K562 (cell line): ENCODE measurements around the gene FAM149B1. TPM values are rescaled to one million over a fixed set of nuclear protein-coding genes. Genes with fewer than 3 reads are reported as not detected.

ENCODE experiments used
- ATAC-seq: fragments of 200-7000 bp; cut with Tn5 transposase; 3 replicates; pipeline ENCODE4 v1.9.1; 2020; ENCODE audit warnings: moderate library complexity
- BruUV-seq: library from RNA; stranded (reverse); fragments of 400-500 nt; replicated peaks from 2 replicates; lab custom pipeline; 2021; lab: Mats Ljungman, UMichigan
- CTCF ChIA-PET: fragments of 300-600 bp; formaldehyde crosslinking; extraction: SDS; loops from one replicate; lab custom pipeline; 2021; ENCODE audit warnings: low intra/inter-chr PET ratio; lab: Yijun Ruan, JAX
- POLR2A ChIA-PET: fragments of 300-600, 350-650 bp; sonication (Branson Sonifier 250); formaldehyde crosslinking; extraction: SDS; loops from one replicate; lab custom pipeline; 2021; ENCODE audit warnings: antibody characterized with exemption, inconsistent platforms; lab: Yijun Ruan, JAX
- DNase-seq, 4 experiments: peaks; one replicate each; pipeline versions ENCODE4 v3.0.0 to v3.0.0-alpha.2; 2011 to 2018; ENCODE audit warnings: low spot score in 3 of 4, mixed read lengths in 3 of 4; ENCODE audit errors: extremely low read depth in 1 of 4
- FAIRE-seq: peaks from 2 replicates; lab custom pipeline; 2011; peaks lifted over from hg19 to GRCh38; lab: Jason Lieb, UNC
- H2AFZ ChIP-seq: 2 replicates; pipeline ENCODE4 v1.6.0; 2011; ENCODE audit warnings: low read depth, low read length, control low read depth, inconsistent platforms
- H3K27ac ChIP-seq: fragments of 200-600 bp; 3 replicates; pipeline ENCODE4 v1.8.0; 2011; ENCODE audit warnings: low read depth, mild to moderate bottlenecking, control low read depth, inconsistent platforms, low read length, moderate library complexity, mixed read lengths; ENCODE audit errors: extremely low read depth
- H3K27me3 ChIP-seq, 2 experiments: fragments of 300-600 bp in 1 of 2; 2 replicates in 1 of 2; 3 replicates in 1 of 2; pipeline versions ENCODE4 v1.6.0 to v1.8.0; 2011; ENCODE audit warnings: inconsistent platforms in 2 of 2, low read length in 2 of 2, mild to moderate bottlenecking in 1 of 2, mixed read lengths in 1 of 2, moderate library complexity in 1 of 2; ENCODE audit not compliant: control insufficient read depth in 2 of 2, insufficient read depth in 2 of 2
- H3K36me3 ChIP-seq: fragments of 300-600 bp; 3 replicates; pipeline ENCODE4 v1.8.0; 2011; ENCODE audit warnings: mild to moderate bottlenecking, low read length, inconsistent platforms; ENCODE audit not compliant: control insufficient read depth, insufficient read depth
- H3K4me1 ChIP-seq, 2 experiments: fragments of 200-600 bp in 1 of 2; replicated peaks in 1 of 2; 2 replicates in 1 of 2; 3 replicates in 1 of 2; pipeline versions ENCODE4 v1.5.1 to v1.8.0; 2011; ENCODE audit warnings: inconsistent platforms in 2 of 2, low read length in 2 of 2, mild to moderate bottlenecking in 1 of 2, mixed read lengths in 1 of 2, moderate library complexity in 1 of 2; ENCODE audit not compliant: control insufficient read depth in 2 of 2, insufficient read depth in 2 of 2
- H3K4me2 ChIP-seq: 2 replicates; pipeline ENCODE4 v1.6.1; 2011; ENCODE audit warnings: low read length, control low read depth, inconsistent platforms, mixed read lengths; ENCODE audit not compliant: insufficient read depth
- H3K4me3 ChIP-seq: fragments of 200-600 bp; sonication (generic), shearing (Covaris generic); 2 replicates; pipeline ENCODE4 v1.5.1; 2016; ENCODE audit warnings: control low read depth, inconsistent platforms
- H3K79me2 ChIP-seq: fragments of 200-600 bp; 3 replicates; pipeline ENCODE4 v1.8.0; 2011; ENCODE audit warnings: low read length, inconsistent platforms; ENCODE audit not compliant: control insufficient read depth, insufficient read depth
- H3K9ac ChIP-seq, 2 experiments: 2 replicates each; pipeline versions ENCODE4 v1.6.0 to v1.6.1; 2011; ENCODE audit warnings: low read depth in 2 of 2, low read length in 2 of 2, control low read depth in 1 of 2, inconsistent platforms in 1 of 2, mild to moderate bottlenecking in 1 of 2, mixed read lengths in 1 of 2; ENCODE audit not compliant: insufficient read depth in 1 of 2
- H3K9me1 ChIP-seq: one replicate; pipeline ENCODE4 v1.6.0; 2011; ENCODE audit warnings: inconsistent platforms, mild to moderate bottlenecking, low read length, moderate library complexity; ENCODE audit not compliant: control insufficient read depth, insufficient read depth
- H3K9me3 ChIP-seq: replicated peaks from 2 replicates; pipeline ENCODE4 v1.5.1; 2011; ENCODE audit warnings: low read depth, low read length, inconsistent platforms; ENCODE audit not compliant: control insufficient read depth, insufficient read depth
- H4K20me1 ChIP-seq: replicated peaks from 2 replicates; pipeline ENCODE4 v1.6.1; 2011; ENCODE audit warnings: low read length, inconsistent platforms, mixed read lengths; ENCODE audit not compliant: control insufficient read depth, insufficient read depth
- C11orf30 ChIP-seq: fragments of 450-650 bp; IDR thresholded peaks from 2 replicates; pipeline ENCODE4 v1.6.1; 2016; ENCODE audit warnings: low read depth, mild to moderate bottlenecking
- DACH1 ChIP-seq: fragments of 450-650 bp; IDR thresholded peaks from 2 replicates; pipeline ENCODE4 v1.6.1; 2018; ENCODE audit not compliant: partially characterized antibody
- MAFG ChIP-seq: fragments of 450-650 bp; conservative IDR thresholded peaks from 2 replicates; pipeline ENCODE4 v1.6.1; 2016; ENCODE audit warnings: missing genetic modification characterization, missing compliant biosample characterization
- NFIC ChIP-seq: fragments of 450-650 bp; IDR thresholded peaks from 2 replicates; pipeline ENCODE4 v1.6.1; 2017; ENCODE audit warnings: mild to moderate bottlenecking, inconsistent platforms
- ZNF316 ChIP-seq: fragments of 450-650 bp; IDR thresholded peaks from 2 replicates; pipeline ENCODE4 v1.6.1; 2016
- WGBS: fragments of 100-300 bp; shearing (Covaris generic); methylation state at CpG from one replicate; pipeline ENCODE4 v1.1.6; 2016; ENCODE audit warnings: low coverage, mixed read lengths; ENCODE audit not compliant: insufficient coverage; ENCODE audit errors: missing lambda C conversion rate; 5-methylcytosine and 5-hydroxymethylcytosine counted together
- in situ Hi-C: fragments of 300-500 bp; cut with MboI; formaldehyde crosslinking; loops from 4 replicates; pipeline ENCODE4 v1.15.0; 2018; ENCODE audit warnings: inconsistent platforms, mixed read lengths
- intact Hi-C: fragments of 100-400 bp; cut with micrococcal nuclease; formaldehyde crosslinking; loops from 2 replicates; pipeline ENCODE4 v1.14.2; 2022
- polyA plus RNA-seq, 8 experiments: library from polyadenylated mRNA; depleted of rRNA in 4 of 8; stranded (reverse) in 5 of 8; unstranded in 3 of 8; fragments of >200 nt; fragmentation: Nextera tagmentation in 2 of 8; fragmentation: Illumina TruSeq in 1 of 8; extraction: Ambion mirVana in 2 of 8; extraction: Trizol in 1 of 8; gene quantifications; 2 replicates each; pipeline versions ENCODE4 v1.2.1 to v1.2.3, GENCODE V29; 2011 to 2014; ENCODE audit warnings: inconsistent platforms in 1 of 8, missing spikeins in 1 of 8
- total RNA-seq, 7 experiments: library from RNA; depleted of rRNA in 6 of 7; stranded (reverse); fragments of >200 nt in 6 of 7; fragmentation: Illumina TruSeq in 2 of 7; extraction: Trizol in 2 of 7; gene quantifications; 2 replicates each; pipeline versions ENCODE4 v1.2.1 to v1.2.3, GENCODE V29; 2011 to 2021; ENCODE audit warnings: low replicate concordance in 1 of 7
- TF ChIP-seq, protein P1 (sequence below): fragments of 200-800 bp; sonication (Bioruptor generic); IDR thresholded peaks from 2 replicates; pipeline ENCODE4 v1.6.1; 2017; ENCODE audit warnings: missing genetic modification characterization, missing compliant biosample characterization

FAM149B1 gene
- total and polyA plus RNA-seq, 9 of the 15 experiments (the other 6 are each of a cell fraction or from before 2014, with no cell fraction given), result 4.2 to 18.5 (median 9.3) TPM

DNA sequence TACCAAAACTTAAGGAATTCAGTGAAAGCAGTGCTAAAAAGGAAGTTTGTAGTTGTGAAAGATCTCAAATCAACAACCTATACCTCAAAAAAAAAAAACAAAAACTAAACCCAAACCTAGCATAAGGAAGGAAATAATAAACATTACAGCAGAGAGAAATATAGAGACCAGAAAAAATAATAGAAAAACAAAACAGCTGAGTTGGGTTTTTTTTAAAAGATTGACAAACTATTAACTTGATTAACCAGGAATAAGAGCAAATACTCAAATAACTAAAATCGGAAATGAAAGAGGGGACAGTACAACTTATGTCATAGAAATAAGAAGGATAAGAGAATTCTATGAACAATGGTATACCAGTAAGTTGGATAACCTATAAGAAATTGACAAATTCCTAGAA, 6.8 kb upstream of the FAM149B1 start:
- no peaks in the 10 kb centered on the region for H3K27me3 ChIP-seq
- H3K4me3 ChIP-seq, result no peak overlapping the region
- peaks cover 0 to 1% of the 10 kb centered on the region in 2 experiments; a peak in 1 of 5 replicates for H3K4me1 ChIP-seq
- 79% methylated on average over 1 of the region's 1 CpG for WGBS
- peaks cover 62% of the 10 kb centered on the region for H3K36me3 ChIP-seq
- no peak overlapping the region for H3K27ac ChIP-seq
- ChIA-PET POLR2A (interaction anchor here (0.6 kb wide), 1 partner anchor 91 kb away, joined by 3 read pairs; no protein-coding TSS in a partner anchor), CTCF (no interaction called here)
- no peak overlapping the region for H2AFZ ChIP-seq
- TF ChIP-seq ZNF316, result peak; percentile 93
- TF ChIP-seq NFIC, result no peak
- TF ChIP-seq, protein P1, sequence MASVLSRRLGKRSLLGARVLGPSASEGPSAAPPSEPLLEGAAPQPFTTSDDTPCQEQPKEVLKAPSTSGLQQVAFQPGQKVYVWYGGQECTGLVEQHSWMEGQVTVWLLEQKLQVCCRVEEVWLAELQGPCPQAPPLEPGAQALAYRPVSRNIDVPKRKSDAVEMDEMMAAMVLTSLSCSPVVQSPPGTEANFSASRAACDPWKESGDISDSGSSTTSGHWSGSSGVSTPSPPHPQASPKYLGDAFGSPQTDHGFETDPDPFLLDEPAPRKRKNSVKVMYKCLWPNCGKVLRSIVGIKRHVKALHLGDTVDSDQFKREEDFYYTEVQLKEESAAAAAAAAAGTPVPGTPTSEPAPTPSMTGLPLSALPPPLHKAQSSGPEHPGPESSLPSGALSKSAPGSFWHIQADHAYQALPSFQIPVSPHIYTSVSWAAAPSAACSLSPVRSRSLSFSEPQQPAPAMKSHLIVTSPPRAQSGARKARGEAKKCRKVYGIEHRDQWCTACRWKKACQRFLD, result no peak
- TF ChIP-seq C11orf30, result peak; percentile 74; the same call in 1 of the 2 replicates
- TF ChIP-seq MAFG, result peak; percentile 45; the same call in 1 of the 2 replicates
- no peak for TF ChIP-seq DACH1
- H3K9me1 ChIP-seq, result no peaks in the 10 kb centered on the region
- H3K9me3 ChIP-seq, result no peaks in the 10 kb centered on the region
- no peaks in the 10 kb centered on the region for H4K20me1 ChIP-seq
- H3K4me2 ChIP-seq, result no peak overlapping the region
- no peak overlapping the region for H3K9ac ChIP-seq
- FAIRE-seq (no peak), DNase-seq (no peak), ATAC-seq (no peak)
- intact Hi-C loops, result no loop called here
- no TSS peak for BruUV-seq
- in situ Hi-C loops, result no loop called here
- H3K79me2 ChIP-seq, result peaks cover 65% of the 10 kb centered on the region
